Measurements from ENCODE around the gene ADAMTS8.

The ADAMTS8 gene

GRCh38 chr11:130434521-130435223, 6.3 kb upstream of the ADAMTS8 start:
- ChIA-PET POLR2A (ENCODE audit: low non-redundant PET) (no interaction called here), CTCF (interaction anchor here (0.6 to 4.7 kb wide), 26 partner anchors 9 to 465 kb away, joined by 3 to 74 read pairs (median 4); no protein-coding TSS in a partner anchor)
- H3K27ac ChIP-seq, result peak overlapping the region; percentile 65
- TF ChIP-seq, protein P1, sequence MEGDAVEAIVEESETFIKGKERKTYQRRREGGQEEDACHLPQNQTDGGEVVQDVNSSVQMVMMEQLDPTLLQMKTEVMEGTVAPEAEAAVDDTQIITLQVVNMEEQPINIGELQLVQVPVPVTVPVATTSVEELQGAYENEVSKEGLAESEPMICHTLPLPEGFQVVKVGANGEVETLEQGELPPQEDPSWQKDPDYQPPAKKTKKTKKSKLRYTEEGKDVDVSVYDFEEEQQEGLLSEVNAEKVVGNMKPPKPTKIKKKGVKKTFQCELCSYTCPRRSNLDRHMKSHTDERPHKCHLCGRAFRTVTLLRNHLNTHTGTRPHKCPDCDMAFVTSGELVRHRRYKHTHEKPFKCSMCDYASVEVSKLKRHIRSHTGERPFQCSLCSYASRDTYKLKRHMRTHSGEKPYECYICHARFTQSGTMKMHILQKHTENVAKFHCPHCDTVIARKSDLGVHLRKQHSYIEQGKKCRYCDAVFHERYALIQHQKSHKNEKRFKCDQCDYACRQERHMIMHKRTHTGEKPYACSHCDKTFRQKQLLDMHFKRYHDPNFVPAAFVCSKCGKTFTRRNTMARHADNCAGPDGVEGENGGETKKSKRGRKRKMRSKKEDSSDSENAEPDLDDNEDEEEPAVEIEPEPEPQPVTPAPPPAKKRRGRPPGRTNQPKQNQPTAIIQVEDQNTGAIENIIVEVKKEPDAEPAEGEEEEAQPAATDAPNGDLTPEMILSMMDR (conservative IDR thresholded peaks at IDR 0.05; ENCODE audit: low read depth), result peak; percentile 90
- DNase-seq (ENCODE audit: low spot score), result peak; percentile 77

GRCh38 chr11:130433357-130433756, 4.9 kb upstream of the ADAMTS8 start:
- TF ChIP-seq, protein P1 (conservative IDR thresholded peaks at IDR 0.05; ENCODE audit: low read depth), result no peak
- H3K27ac ChIP-seq, result no peak overlapping the region
- CTCF ChIA-PET, result interaction anchor here (0.6 to 3.3 kb wide), 5 partner anchors 415 to 461 kb away, joined by 3 to 42 read pairs (median 3); no protein-coding TSS in a partner anchor
- DNase-seq (ENCODE audit: low spot score), result no peak
- POLR2A ChIA-PET (ENCODE audit: low non-redundant PET), result no interaction called here

DNA sequence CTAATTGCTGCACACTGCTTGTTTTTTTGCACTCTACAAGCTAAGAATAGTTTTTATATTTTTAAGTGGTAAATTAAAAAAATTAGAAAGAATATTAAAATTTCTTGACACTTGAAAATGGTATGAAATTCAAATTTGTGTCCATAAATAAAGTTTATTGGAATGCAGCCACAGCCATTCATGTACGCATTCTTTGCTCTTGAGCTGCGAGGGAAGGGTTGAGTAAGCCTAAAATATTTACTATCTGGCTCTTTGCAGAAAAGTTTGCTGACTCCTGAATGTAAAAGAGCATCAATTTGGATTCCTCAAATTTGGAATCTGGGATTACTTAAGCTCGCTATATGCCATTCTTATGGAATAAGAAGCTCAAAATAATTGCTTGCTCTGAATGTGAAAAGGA, 3.4 kb upstream of the ADAMTS8 start:
- TF ChIP-seq, protein P1 (conservative IDR thresholded peaks at IDR 0.05; ENCODE audit: low read depth), result no peak
- H3K27ac ChIP-seq, result no peak overlapping the region
- ChIA-PET POLR2A (ENCODE audit: low non-redundant PET) (no interaction called here), CTCF (interaction anchor here (0.6 to 3.3 kb wide), 8 partner anchors 41 to 463 kb away, joined by 3 to 42 read pairs (median 8); no protein-coding TSS in a partner anchor)
- DNase-seq (ENCODE audit: low spot score), result no peak

GRCh38 chr11:130431331-130431773, 2.9 kb upstream of the ADAMTS8 start:
- peak; percentile 59 for DNase-seq (ENCODE audit: low spot score)
- H3K27ac ChIP-seq, result no peak overlapping the region
- POLR2A ChIA-PET (ENCODE audit: low non-redundant PET), result no interaction called here
- CTCF ChIA-PET, result interaction anchor here (0.6 to 3.3 kb wide), 14 partner anchors 10 to 1488 kb away, joined by 3 to 42 read pairs (median 4); partner anchors contain the start of genes SNX19 and TP53AIP1
- TF ChIP-seq, protein P1 (conservative IDR thresholded peaks at IDR 0.05; ENCODE audit: low read depth), result peak; percentile 73

- POLR2A ChIA-PET (ENCODE audit: low non-redundant PET), result no interaction called here
- TF ChIP-seq, protein P1 (conservative IDR thresholded peaks at IDR 0.05; ENCODE audit: low read depth), result no peak
- DNase-seq (ENCODE audit: low spot score), result no peak
- CTCF ChIA-PET, result interaction anchor here (0.6 to 2.5 kb wide), 4 partner anchors 431 to 486 kb away, joined by 3 to 17 read pairs (median 5); partner anchors contain the start of gene SNX19
- no peak overlapping the region for H3K27ac ChIP-seq
Observed at GRCh38 chr11:130429983-130430382, 1.6 kb upstream of the ADAMTS8 start.

GRCh38 chr11:130429120-130429681, 792 bp upstream of the ADAMTS8 start:
- no peak for DNase-seq (ENCODE audit: low spot score)
- POLR2A ChIA-PET (ENCODE audit: low non-redundant PET), result no interaction called here
- CTCF ChIA-PET, result no interaction called here
- TF ChIP-seq, protein P1 (conservative IDR thresholded peaks at IDR 0.05; ENCODE audit: low read depth), result no peak
- no peak overlapping the region for H3K27ac ChIP-seq

Measured in RWPE1 (cell line).